ENCODE measurements around the gene NME2. TPM values are rescaled to one million over a fixed set of nuclear protein-coding genes. Genes with fewer than 3 reads are reported as not detected.

The NME2 gene
- total RNA-seq, 1 donor from 2014 or later: 542 TPM

DNA sequence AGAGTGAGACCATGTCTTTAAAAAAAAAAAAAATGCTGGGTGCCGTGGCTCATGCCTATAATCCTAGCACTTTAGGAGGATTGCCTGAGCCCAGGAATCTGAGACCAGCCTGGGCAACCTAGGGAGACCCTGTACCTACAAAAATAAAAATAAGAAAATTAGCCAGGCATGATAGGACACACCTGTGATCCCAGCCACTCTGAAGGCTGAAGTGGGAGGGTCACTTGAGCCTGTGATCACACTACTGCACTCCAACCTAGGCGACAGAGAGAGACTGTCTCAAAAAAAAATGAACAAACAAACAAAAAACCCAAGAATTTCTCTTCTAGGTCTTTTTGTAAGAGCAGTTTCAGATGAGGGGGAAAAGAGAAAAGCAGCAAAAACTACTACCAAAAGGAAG, 34.6 kb downstream of the NME2 start:
- no peak for DNase-seq (ENCODE audit: low read depth)

DNA sequence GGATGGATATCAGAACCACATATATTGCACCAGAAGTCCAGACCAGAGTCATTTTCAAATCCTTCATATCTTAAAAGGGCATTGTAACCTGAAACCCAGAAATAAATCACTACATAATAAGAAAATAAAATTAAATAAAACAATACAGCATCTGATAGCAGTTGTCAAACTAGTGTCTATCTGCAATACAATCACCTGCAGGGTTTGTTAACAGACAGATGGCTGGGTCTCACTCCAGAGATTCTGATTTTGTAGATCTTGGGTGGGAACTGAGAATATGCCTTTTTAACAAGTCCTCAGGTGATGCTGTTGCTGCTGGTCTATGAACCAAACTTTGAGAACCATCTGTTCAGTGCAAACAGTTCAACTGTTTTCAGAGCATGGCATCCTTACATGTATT, 37.6 kb downstream of the NME2 start:
- DNase-seq (ENCODE audit: low read depth): no peak

DNA sequence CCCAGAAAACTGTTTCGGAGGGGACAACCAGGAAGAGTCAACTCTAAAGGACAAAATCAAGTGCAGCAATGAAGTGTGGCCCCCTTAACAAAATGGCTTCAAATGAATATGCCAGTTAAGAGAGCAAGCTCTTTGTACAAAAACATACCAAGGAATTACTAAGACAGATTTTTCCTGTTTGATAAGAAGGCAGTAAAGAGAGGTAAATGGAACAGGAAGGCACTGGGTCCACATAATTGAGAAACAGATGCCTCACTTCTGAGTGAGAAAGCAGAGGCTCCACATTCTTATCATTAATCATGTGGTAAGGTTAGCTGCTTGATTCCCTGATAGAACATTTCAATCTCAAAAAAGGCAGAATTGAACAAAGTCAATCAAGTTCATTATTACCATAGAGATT, 48.7 kb downstream of the NME2 start:
- DNase-seq (ENCODE audit: low read depth): no peak

DNA sequence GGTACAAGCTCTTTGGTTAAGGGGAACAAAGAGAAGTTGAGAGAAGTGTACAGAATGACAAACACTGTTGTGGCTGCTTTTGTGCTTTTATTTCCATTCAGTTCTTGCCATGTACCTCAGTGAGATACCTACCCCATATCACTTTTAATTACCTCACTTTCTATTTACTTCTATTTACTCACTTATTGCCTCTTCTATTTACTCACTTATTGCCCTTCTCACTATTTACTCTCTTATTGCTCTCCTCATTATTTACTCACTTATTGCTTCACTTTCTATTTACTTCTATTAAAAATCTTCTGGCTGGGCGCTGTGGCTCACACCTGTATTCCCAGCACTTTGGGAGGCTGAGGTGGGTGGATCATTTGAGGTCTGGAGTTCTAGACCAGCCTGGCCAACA, 51.7 kb downstream of the NME2 start:
- no peak for DNase-seq (ENCODE audit: low read depth)

DNA sequence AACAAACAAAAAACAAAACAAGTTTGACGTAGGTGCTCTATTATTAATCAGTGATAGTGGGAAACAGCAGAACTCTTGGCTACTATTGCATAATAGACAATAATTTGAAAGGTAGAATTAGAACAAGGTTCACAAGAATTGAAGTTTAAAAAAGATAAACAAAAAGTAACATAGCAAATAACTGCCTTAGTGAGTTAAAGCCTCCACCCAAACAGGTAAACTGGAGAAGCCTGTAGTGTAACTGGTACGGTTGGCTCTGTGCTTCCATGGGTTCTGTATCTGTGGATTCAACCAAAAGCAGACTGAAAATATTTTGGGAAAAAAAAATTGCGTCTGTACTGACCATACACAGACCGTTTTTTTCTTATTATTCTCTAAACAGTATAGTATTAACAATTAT, 55.1 kb downstream of the NME2 start:
- DNase-seq (ENCODE audit: low read depth): no peak

Other genes with a start within 250 kb of the NME2 start
- 123 and 134 TPM in 2 replicates for gene SPAG9, start 45.5 kb upstream of the NME2 start, total RNA-seq
- 64.5 and 149 TPM in 2 replicates for gene NME1, start 12.9 kb upstream of the NME2 start, total RNA-seq
- 8.2 and 25.5 TPM in 2 replicates for gene MBTD1, start 93.6 kb downstream of the NME2 start, total RNA-seq
- 37.2 and 46.9 TPM in 2 replicates for gene UTP18, start 94.1 kb downstream of the NME2 start, total RNA-seq

Measured in renal cortical epithelial cell (primary cell).